GM21723 (cell line): ENCODE results near the gene POFUT2.

Source experiments
- ATAC-seq: cut with Tn5 transposase; IDR thresholded peaks from one replicate; pipeline ENCODE4 v1.9.1; 2021; ENCODE audit warnings: mild to moderate bottlenecking, moderate library complexity; ENCODE audit not compliant: unreplicated experiment

Gene POFUT2

DNA sequence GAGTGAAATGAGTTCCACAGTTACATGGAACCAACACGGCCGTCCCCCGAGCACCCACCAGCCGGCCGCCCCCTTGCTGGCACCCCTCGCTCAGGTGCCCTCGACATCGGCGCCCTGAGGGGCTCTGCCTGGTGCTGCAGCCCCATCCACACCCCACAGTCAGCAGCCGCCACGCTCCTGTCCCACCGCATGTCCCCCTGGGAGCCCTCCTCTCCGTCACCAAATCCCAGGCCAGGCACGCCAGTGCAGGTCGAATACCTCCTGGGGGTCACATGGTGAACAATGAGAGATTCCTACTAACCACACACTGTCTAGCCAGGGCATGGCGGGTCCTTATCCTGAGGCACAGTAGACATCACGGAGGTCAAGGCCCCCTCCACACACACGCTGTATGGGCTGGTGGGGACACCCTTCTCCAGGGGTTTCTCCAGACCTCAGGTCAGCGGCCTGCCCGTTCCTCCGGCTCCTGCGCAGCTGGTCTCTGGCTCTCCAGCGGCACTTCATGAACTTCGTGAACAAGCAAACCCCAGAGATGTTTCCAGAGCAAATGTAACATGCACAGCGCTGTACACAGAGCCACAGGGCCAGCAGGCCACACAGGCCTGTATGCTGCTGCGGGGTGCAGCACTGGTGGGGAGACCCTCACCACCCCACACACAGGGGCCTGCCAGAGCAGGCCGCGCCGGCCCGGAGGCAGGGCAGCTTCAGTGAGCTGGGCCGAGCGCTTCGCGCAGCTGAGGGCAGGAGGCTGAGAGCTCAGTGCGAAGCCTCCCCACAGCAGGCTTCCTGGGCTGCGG is 21.8 kb downstream of the POFUT2 start:
- ATAC-seq = no peak

DNA sequence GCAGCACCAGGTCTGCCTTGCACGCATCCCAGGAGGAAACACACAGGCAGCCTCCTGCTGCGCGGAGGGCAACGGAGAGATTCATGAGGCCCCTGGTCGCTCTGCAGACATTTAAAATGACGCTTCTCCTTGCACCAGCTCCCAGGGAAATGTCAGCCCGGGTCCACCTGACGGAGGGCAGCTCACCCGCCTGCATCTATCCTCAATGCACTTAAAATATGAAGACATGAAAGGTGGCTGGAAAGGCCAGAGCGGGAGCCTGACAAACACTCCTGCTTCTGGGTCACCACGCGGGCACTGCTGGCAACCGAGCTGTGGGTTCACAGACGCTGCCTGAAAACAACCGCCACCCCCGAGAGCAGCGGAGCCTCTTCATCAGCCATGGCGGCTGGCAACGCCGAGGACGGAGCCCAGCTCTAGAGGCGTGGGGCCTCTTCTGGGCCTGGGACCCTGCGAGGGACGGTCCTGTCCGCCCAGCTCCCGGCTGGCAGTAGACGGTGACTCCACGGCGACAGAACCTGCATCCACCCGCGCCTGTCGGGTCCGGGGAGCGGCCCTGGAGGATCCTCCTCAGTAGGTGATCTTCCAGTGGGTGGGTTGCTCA is 22.7 kb downstream of the POFUT2 start:
- no peak for ATAC-seq

DNA sequence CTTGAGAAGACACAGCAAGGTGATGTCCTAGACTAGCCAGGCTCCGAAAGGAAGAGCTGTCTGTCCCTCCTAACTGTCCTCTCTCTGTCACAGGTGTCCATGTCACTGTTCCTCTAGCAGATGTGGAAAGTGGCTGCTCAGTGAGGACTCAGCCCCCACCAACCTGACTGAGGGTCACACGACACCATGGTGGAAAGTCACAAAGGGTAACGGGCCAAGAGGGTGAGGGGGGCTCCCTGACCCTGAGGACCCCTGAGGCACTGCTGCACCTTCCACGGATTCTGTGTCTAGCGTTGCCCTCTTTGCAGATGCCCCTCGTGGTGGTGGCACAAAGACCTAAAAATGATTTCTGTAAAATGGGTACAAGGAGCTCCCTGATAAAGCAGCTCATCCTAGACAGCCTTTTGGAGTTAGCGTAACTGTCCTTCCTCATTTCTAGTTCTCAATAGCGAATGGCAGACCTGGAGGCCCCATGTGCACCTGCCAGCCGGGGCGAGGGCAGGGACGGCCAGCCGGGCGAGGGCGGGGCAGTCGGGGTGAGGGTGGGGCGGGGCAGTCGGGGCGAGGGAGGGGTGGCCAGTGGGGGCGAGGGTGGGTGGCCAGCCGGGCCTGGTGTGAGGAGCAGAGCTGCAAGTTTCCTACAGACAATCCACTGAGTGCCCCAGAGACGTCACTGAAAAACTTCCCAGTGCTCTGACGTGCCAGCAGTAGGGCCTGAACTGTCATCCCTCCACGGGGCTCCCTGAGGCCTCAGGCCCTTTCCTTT is 23.4 kb downstream of the POFUT2 start:
- no peak for ATAC-seq

DNA sequence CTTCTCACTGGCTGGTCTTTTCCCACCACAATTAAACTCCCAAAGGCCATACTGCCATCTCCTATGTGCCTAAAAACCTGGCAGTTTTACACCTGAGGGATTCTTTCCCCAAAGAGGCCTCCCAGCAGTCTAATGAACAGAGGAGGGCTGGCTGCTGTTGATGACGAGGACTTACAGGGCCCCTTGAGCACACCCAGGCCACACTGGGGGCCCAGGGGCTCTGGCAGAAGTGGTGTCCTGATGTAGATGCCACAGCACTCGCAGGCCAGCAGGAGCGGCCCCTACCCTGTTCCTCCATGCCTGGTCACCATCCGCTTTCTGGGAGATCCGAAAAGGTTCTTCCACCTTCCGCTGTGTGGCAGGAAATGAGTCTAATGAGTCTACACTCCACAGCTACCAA is 24.2 kb downstream of the POFUT2 start:
- no peak for ATAC-seq

DNA sequence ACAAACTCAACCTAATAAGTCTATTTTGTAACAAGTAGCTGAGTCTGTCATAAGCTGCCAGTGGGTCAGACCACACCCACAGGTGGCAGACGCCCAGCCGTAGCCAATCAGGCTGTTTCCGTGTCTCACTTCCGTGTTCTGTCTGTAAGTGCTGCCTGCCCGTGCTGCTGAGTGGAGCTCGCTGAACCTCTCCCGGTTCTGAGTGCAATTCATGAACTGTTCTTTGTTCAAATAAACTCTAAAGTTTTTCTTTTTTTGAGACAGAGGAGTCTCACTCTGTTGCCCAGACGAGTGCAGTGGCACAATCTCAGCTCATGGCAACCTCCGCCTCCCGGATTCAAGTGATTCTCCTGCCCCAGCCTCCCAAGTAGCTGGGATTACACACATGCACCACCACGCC is 25.1 kb downstream of the POFUT2 start:
- ATAC-seq = no peak

DNA sequence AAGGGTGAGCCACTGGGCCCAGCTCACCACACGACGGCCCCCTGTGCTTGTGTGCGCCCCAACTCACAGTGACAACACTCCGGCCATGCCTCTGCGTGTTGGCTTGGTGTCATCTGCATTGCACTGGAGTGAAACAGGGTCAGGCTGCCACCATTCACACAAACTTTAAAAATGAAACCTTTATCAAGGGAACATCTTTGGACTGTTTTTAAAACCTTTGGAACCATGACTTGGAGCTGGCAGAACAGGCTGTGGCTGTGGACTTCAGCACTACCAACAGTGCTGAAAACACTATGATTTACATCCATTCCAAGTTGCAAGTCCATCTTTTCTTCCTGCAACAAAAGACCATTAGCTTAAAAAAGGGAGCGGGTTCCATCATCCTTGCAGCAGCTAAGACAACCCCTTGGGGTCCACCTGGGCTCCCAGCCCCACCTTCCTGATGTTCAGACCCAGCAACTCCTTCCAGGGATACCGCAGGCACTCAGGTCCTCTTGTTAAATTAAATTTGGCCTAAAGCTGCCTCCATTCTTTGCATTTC is 25.6 kb downstream of the POFUT2 start:
- no peak for ATAC-seq

DNA sequence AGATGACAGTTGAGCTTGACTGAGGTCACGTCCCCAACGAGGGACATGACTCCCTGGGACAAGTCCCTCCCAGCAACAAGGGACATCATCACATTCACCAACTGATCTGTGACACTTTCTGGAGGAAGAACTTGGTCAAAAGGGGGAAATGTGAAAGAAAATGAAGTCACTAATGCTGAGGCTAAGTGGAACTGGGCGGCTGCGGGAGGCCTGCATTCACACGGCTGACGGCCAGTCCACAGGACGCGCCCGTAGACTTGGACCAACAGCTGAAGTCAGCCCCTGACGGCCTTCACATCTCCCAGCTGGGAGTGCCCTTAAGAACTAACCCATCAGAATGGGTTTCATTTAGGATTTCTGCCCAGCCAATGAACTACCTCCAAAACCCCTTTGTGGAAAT is 26.6 kb downstream of the POFUT2 start:
- ATAC-seq = no peak

DNA sequence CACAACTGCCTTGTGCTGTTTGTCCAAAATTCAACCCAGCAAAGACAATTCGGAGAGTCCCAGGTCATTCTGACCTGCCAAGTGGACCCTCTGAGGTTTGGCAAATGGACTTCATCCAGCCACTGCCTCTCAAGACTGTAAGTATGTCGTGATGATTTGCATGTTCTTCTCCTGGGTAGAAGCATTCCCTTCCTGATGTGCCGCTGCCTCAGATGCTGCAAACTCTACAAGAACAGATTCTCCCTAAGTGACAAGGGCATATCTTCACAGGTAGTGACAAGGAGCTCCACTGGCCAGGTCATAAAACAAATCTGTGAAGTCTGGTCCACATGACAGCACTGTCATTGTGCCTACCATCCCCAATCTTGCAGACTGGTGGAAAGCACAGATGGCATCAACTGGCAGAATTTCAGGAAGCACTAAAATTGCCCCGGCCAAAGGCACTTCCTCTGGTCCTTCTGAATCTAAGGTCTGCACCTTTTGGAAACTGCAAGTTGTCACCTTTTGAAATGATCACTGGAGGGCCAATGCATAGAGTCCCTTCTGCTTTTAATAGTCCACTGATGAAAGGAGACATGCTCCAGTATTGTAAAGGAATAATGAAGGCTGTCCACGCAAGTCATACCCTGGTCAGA is 27.4 kb downstream of the POFUT2 start:
- ATAC-seq = no peak

DNA sequence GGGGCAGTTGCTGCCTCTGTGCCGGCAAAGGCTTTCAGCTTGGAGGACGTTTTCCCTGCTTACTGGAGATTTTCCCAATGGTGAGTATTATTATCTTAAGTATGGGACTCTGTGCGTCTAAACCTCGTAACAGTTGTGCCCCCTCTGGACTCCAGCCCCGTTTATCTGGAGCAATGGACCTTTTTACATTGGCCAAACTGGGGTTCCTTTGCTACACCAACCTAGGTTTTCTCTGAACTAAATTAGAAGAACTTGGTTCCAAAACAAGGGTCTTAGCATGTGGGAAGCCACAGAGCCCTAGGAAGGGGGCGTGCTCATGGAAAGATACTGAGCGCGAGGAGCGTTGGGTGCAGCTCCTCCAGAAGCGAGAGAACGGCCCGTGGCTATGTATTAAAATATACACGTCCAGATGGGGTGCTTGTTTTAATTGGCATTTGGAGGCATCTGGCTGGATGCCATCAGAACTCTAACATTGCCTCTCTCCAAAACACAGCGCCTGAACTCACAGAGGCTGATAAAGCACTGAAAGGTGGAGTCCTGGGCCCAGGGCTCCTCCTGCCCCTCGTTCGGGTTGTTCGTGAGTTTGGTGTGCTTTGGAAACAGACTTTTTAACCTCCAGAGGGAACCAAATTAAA is 28.4 kb downstream of the POFUT2 start:
- ATAC-seq = no peak

DNA sequence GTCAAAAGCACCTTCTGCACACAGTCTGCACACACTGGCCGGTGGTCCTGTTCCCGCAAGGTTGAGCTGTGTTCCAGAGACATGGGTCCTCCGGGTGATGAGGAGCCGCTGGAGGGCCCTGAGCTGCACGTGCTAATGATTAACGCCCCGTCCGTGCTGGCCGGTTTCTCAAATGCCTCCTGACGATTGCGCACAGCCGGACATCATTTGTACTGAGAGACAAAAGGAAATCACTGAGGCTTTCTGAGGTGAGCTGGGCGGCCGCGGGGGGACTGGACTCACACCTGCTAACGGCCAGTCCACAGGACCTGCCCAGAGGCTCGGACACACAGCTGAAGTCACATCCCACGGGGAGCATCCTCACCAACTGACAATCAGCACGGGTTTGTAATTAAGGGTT is 29.2 kb downstream of the POFUT2 start:
- no peak for ATAC-seq

DNA sequence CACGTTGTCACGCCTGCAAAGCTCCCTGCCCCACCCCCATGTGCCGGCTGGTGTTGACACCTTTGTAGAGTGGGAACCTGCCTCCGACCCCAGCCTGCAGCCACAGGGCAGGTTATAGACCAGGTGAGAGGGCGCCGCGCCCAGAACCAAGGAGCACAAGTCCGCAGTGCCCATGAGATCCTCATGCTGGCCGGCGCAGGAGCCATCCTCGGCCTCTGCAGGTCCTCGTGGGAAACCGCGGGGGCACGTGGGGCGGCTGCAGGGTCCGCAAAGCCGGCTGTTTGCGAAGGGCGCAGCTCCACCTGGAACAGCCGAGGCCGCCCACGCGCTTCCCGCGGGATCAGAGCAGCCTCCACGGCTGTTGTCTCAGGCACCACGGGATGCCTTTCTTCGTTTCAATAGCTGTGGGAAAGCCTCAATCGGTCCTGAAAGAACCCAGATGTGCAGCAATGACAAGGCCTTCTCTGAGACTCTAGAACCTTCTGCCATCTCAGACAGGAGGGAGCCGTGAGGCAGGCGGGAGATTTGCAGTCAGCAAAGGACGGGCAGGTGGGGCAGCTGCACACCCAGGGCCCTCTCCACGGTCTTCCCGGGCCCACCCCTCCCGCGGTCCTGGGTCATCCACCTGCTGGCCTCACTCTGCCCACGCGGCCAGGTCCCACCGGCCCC is 29.9 kb downstream of the POFUT2 start:
- ATAC-seq = no peak

DNA sequence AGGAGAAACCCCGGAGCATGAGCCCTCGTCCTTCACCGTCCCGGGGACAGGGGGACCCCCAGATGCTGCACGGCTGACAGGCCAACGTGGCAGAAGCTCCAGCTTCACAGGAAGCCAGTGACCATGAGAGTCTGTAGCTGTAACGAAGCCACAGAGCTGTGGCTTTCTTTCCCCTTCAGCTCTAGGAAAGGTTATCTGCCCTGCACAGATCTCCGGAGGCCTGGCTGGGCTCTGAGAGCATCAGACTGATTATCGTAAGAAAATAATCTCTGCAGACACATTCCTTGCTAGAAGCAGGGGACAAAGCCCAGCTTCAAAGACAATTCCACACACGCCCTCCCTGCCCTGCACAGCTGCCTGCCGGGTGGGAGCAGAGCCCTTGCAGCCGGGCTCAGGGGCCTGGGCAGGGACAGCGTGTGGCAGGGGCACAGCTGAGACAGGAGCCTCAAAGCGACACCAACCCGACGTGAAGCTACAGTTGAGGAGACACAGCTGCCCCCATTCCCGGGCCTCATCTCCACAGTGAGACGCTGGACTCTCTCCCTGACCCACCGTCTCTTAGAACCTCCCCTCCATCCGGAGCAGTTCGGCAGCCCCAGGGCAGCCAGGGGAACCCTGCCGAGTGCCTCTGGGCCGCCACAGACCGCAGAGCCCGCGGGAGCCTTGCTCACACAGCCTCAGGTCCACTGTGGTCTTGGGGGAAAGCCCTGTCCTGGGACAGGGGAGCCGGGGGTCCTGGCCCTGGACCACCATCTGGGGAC is 30.6 kb downstream of the POFUT2 start:
- no peak for ATAC-seq

DNA sequence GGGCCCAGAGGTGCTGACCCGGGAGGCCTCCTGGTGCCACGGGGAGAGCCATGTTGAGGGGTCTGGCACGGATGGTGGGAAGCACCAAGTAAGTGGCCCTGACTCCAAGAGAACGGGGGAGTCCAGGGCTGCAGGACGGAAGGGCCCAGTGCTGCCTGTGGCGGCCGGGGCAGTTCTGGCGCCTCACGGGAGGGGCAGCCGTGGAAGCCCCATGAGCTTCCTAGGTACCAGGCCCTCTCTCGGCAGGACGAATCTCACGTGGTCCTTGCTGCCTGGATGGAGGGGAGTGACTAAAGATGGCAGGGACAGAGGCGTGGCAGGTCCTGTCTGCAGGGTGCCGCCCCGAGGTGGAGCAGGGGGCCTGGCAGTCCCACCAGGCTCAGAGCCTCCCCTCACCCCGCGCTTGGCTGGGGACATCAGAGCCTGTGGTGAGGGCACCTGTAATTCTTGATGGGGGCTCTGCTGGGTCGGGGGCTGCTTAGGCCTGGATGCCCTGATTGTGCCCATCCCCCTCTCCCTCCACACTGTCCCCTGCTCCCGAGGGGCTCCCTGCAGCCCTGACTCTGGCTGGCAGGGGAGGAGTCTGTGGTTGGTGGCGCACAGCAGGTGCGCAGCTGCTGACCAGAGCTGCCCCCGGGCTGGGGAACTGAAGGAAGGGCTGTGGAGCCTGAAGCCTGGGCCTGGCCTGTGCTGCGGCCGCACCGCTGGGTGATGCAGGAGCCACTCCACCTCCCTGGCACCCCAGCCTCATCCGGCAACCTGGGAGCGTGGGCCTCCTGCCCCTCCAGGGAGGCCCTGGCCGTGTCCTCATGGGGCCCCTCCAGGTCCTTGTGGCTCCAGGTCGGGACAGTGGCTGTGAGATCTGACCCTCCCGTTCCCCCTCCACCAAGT is 31.4 kb downstream of the POFUT2 start:
- ATAC-seq = no peak

DNA sequence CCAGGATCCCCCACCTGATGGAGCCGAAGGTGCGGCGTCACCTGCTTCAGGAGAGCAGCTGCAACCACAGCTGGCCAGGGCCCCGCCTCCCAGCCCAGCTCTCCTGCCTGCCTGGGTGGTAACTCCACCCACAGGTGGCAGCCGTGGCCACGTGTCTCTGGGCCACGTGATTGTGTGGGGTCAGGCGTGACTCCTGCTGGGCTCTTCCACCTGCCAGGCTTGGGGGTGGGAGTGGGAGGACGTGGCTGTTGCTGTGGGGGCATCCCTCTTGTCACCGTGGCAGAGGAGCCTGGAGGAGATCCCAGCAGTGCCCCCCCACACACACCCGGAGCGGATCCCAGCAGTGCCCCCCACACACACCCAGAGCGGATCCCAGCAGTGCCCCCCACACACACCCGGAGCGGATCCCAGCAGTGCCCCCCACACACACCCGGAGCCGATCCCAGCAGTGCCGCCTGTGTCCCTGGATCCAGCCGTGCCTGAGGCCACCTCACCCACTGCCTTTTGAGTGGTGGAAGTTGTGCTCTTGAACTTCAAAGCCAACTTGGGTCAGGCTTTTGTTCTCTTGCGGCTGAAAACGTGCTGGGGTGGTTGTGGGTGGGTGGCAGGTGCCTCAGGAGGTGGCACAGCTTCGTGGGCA is 32.2 kb downstream of the POFUT2 start:
- no peak for ATAC-seq

DNA sequence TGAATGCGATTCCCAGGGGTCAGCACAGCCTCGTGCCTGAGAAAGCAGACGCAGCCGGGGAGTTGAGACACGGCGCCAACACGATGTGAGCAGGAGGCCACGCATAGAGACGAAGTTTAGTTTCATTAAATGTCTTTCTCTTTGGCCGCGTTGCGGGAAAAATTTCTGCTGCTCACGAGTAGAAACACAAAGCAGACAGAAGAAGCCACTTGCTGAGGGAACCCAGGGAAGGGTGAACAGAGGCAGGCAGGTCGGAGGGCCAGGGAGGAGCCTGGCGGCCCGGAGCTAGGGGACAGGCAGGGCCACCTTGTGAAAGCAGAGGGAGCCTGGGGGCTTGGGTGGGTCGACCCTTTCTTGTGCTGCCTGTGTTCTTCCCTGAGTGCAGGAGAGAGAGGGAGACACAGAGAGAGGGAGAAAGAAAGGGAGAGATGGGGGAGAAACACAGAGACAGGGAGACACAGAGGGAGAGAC is 33.2 kb downstream of the POFUT2 start:
- ATAC-seq = no peak

DNA sequence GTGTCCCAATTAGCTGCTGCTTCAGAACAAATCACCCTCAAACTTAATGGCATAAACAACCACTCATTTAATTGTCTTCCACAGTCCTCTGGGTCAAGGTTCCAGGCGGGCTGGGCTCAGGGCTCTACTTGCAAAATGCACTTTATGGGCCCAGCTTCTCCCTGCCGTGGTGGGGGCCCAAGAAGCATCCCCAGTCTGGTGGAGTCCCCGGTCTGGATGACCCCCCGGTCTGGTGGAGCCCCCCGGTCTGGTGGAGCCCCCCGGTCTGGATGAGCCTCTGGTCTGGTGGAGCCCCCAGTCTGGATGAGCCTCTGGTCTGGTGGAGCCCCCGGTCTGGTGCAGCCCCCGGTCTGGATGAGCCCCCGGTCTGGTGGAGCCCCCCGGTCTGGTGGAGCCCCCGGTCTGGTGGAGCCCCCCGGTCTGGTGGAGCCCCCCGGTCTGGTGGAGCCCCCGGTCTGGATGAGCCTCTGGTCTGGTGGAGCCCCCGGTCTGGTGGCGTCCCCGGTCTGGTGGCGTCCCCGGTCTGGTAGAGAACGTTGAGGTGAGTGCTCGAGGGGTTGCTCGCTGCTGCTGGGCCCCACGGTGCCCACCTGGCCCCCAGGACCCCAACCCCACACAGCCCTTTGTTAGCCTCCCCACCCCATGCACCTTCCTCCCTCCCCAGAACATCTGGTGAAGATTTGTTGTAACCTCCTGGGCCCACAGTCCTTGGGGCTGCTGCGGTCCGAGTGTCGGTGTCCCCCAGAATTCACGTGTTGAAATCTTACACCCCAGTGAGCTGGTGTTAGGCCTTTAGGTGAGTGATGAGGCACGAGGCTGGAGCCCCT is 33.8 kb downstream of the POFUT2 start:
- ATAC-seq = no peak

DNA sequence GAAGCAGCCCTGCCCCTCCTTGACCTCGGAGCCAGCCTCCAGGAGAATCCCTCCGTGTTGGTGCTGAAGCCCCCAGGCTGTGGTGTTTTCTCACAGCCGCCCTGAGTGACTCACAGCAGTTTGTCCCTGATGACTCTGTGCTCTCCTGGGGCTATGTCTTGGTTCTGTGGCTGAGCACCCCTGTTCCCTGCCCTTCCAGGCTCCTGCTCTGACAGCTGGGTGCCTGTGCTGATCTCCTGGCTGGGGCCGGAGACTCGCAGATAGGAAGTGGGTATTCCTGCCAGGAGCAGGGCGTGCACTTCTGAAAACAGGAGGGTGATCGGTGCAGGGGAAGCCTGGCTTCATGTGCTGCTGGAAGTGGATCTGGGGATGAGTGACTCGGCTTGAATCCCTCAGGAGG is 34.5 kb downstream of the POFUT2 start:
- ATAC-seq = no peak
